Lung (tissue), 12 donors: Measurements from ENCODE around the gene MAP3K6. TPM values are rescaled to one million over a fixed set of nuclear protein-coding genes. Genes with fewer than 3 reads are reported as not detected.

Experiments used
- ATAC-seq: fragments of 200-7000 bp; cut with Tn5 transposase; one replicate; pipeline ENCODE4 v1.9.1; 2020; ENCODE audit warnings: moderate number of reproducible peaks; ENCODE audit not compliant: insufficient read depth, low FRiP score
- DNase-seq, 3 donors: peaks; one replicate each; pipeline ENCODE4 v3.0.0-alpha.2; 2013 to 2017
- H3K27ac ChIP-seq, 2 donors: one replicate each; pipeline ENCODE4 v1.5.1; 2013; ENCODE audit warnings: mild to moderate bottlenecking in 2 of 2, moderate library complexity in 2 of 2, control low read depth in 1 of 2, inconsistent platforms in 1 of 2, low read depth in 1 of 2, low read length in 1 of 2
- H3K27me3 ChIP-seq, 3 donors: one replicate each; pipeline ENCODE4 v1.5.1; 2013; ENCODE audit warnings: low read length in 2 of 3; ENCODE audit not compliant: control insufficient read depth in 3 of 3, insufficient read depth in 3 of 3
- H3K36me3 ChIP-seq, 4 donors: one replicate each; pipeline ENCODE4 v1.5.1; 2013; ENCODE audit warnings: low read length in 4 of 4, mild to moderate bottlenecking in 1 of 4, moderate library complexity in 1 of 4; ENCODE audit not compliant: control insufficient read depth in 4 of 4, insufficient read depth in 4 of 4
- H3K4me1 ChIP-seq, 5 donors: one replicate each; pipeline ENCODE4 v1.5.1; 2013; ENCODE audit warnings: low read length in 5 of 5, mild to moderate bottlenecking in 2 of 5, moderate library complexity in 1 of 5; ENCODE audit not compliant: control insufficient read depth in 5 of 5, insufficient read depth in 5 of 5
- H3K4me3 ChIP-seq: one replicate; pipeline ENCODE4 v1.5.1; 2013; ENCODE audit warnings: mild to moderate bottlenecking, control low read depth, moderate library complexity
- H3K9ac ChIP-seq, 2 donors: one replicate each; pipeline ENCODE4 v1.5.1; 2013; ENCODE audit warnings: low read length in 2 of 2, control low read depth in 1 of 2; ENCODE audit not compliant: insufficient read depth in 1 of 2
- H3K9me3 ChIP-seq, 4 donors: one replicate each; pipeline ENCODE4 v1.5.1; 2013; ENCODE audit warnings: low read length in 3 of 4, mild to moderate bottlenecking in 1 of 4, moderate library complexity in 1 of 4; ENCODE audit not compliant: control insufficient read depth in 4 of 4, insufficient read depth in 3 of 4
- CTCF ChIP-seq: IDR thresholded peaks from 2 replicates; pipeline ENCODE4 v1.5.1; 2012; ENCODE audit warnings: mild to moderate bottlenecking; ENCODE audit errors: control extremely low read depth, extremely low read depth
- WGBS, 2 donors: extraction: QIAGEN DNeasy Blood & Tissue Kit; methylation state at CpG; one replicate each; pipeline ENCODE4 v1.1.7; 2013; 5-methylcytosine and 5-hydroxymethylcytosine counted together
- polyA plus RNA-seq, 2 donors: library from polyadenylated mRNA; stranded (reverse); fragments of 200-250 nt; gene quantifications; one replicate each; pipeline ENCODE4 v1.2.1, GENCODE V29; 2013
- total RNA-seq, 2 donors: library from RNA; depleted of rRNA in 1 of 2; stranded (reverse); fragments of >200 nt in 1 of 2; gene quantifications; one replicate each; pipeline ENCODE4 v1.2.1, GENCODE V29; 2014 to 2021
- donor health status: control.
- donor health status: control.
- donor health status: Bipolar disorder and iron deficiency.
- donor health status: healthy.
- donor health status: DM: yes; HTN: yes; CAD: no.

Gene MAP3K6
- total and polyA plus RNA-seq, 4 donors, result 17.0 to 96.6 (median 62.8) TPM

- WGBS, 2 donors, result 80 to 89% methylated on average over 5 of the region's 5 CpGs
- no peaks in the 10 kb centered on the region for H3K9me3 ChIP-seq
- ATAC-seq (no peak), DNase-seq (no peak)
- no peaks in the 10 kb centered on the region for H3K36me3 ChIP-seq
- H3K4me3 ChIP-seq, result no peak overlapping the region
- H3K27me3 ChIP-seq, result no peaks in the 10 kb centered on the region
- no peak overlapping the region for H3K9ac ChIP-seq
- H3K4me1 ChIP-seq, result peaks cover 0 to 3% (median 0%) of the 10 kb centered on the region in 5 donors
- no peak overlapping the region for H3K27ac ChIP-seq
- TF ChIP-seq CTCF, result no peak
Observed at GRCh38 chr1:27316860-27317259, 49.9 kb downstream of the MAP3K6 start.

- no peaks in the 10 kb centered on the region for H3K36me3 ChIP-seq
- ATAC-seq (no peak), DNase-seq (no peak)
- 83 to 89% methylated on average over 2 of the region's 2 CpGs for WGBS, 2 donors
- H3K9ac ChIP-seq, result no peak overlapping the region
- no peak overlapping the region for H3K27ac ChIP-seq
- no peaks in the 10 kb centered on the region for H3K9me3 ChIP-seq
- no peaks in the 10 kb centered on the region for H3K27me3 ChIP-seq
- TF ChIP-seq CTCF, result no peak
- no peak overlapping the region for H3K4me3 ChIP-seq
- no peaks in the 10 kb centered on the region for H3K4me1 ChIP-seq
Observed at GRCh38 chr1:27314737-27315136, 52.0 kb downstream of the MAP3K6 start.

- DNase-seq, result no peak
- TF ChIP-seq CTCF, result no peak
- Histone ChIP-seq H3K27me3 (no peaks in the 10 kb centered on the region), H3K4me1 (no peaks in the 10 kb centered on the region), H3K36me3 (no peaks in the 10 kb centered on the region), H3K4me3 (no peak overlapping the region), H3K27ac (no peak overlapping the region), H3K9ac (no peak overlapping the region), H3K9me3 (no peaks in the 10 kb centered on the region)
- 76 to 86% methylated on average over 3 of the region's 3 CpGs for WGBS, 2 donors
- ATAC-seq, result no peak
Observed at GRCh38 chr1:27314169-27314568, 52.6 kb downstream of the MAP3K6 start.

GRCh38 chr1:27307874-27308598, 58.7 kb downstream of the MAP3K6 start:
- no peaks in the 10 kb centered on the region for H3K9me3 ChIP-seq
- H3K9ac ChIP-seq, result no peak overlapping the region
- no peak overlapping the region for H3K27ac ChIP-seq
- no peaks in the 10 kb centered on the region for H3K27me3 ChIP-seq
- ATAC-seq (no peak), DNase-seq (no peak)
- no peaks in the 10 kb centered on the region for H3K4me1 ChIP-seq
- 92 to 95% methylated on average over 6 of the region's 6 CpGs for WGBS, 2 donors
- no peak for TF ChIP-seq CTCF
- peaks cover 0 to 30% (median 10%) of the 10 kb centered on the region in 4 donors for H3K36me3 ChIP-seq
- no peak overlapping the region for H3K4me3 ChIP-seq
